ENCODE measurements around the gene MSANTD4.
"Not testable (repeated sequence)": the region's sequence is repeated elsewhere in the genome, so short reads cannot be mapped to it uniquely, and the experiment has no call there.

The MSANTD4 gene

DNA sequence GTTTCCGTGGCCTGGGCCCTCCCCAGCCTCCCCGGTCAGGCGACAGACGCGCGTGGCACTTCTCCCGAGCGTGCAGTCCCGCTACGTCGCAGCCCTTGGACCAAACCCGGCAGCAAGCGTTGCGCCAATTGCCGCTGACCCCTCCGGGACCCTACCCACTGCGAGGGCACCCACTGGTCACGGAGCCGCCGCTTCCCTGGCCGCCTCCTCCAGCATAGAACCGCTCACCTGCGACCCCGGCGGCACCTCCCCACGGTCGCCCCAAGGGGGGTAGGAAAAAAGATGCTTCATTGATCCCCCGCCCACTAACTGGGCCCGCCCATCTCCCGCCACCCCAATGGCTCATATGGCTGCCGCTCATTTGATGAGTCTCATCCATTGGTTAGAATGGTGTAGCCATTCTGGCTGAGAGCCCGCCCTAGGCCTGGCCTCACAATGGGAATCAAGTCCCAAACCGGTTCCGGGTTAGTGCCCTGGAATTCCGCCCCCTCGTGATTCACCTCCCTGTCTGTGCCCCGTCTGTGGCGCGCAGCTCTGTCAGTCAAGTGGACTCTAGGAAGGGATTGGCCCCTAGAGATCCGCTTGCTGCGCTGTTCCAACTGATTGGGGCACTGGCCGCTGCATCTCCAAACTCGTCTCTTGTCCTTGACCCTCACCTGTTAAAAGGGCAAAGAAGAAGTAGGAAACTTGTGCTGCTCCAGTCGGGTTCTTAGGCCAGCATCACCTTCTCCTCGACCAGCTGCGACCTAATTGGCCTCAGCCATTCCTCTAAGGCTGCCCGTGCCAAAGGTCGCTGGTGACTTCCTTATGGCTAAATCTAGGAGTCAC lies at the start of gene MSANTD4:
Gene MSANTD4 (minus strand): TSS at position 274 of the 828 bp plus-strand sequence. CDS start 11,323 bp downstream, outside the sequence.
- peak; percentile 98 for DNase-seq

DNA sequence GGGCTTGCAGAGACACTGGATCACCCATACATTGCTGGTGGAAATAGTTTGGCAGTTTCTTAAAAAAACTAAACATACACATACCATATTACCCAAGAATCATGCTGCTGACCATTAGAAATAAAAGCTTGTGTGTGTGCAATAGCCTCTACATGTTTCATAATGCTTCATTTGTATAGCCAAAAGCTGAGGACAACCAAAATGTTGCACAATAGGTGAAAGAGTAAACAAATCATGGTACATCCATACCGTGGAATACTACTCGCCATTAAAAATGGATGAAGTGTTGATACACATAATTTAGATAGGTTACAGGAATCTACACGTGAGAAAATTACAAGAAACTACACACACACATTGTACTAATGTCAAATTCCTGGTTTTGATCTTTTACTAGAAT lies 48.6 kb upstream of the MSANTD4 start:
- no peak for DNase-seq

DNA sequence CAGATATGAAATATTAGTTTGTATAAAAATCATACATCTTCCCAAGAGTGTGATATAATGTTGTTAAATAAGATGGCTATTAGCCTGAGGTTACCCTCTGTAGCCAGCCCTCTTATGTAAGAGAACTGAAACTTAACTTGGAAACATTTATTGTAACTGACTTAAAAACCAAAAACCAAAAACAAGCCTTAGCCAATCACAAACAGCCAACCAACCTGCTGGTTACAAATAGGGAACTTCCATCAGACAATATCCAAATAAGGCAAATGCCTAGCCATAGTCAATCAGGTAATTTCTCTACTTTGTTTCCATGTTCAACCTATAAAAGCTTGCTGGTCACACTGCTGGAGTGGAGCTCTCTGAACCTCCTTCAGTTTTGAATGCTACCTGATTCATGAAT lies 41.0 kb upstream of the MSANTD4 start:
- no peak for DNase-seq

DNA sequence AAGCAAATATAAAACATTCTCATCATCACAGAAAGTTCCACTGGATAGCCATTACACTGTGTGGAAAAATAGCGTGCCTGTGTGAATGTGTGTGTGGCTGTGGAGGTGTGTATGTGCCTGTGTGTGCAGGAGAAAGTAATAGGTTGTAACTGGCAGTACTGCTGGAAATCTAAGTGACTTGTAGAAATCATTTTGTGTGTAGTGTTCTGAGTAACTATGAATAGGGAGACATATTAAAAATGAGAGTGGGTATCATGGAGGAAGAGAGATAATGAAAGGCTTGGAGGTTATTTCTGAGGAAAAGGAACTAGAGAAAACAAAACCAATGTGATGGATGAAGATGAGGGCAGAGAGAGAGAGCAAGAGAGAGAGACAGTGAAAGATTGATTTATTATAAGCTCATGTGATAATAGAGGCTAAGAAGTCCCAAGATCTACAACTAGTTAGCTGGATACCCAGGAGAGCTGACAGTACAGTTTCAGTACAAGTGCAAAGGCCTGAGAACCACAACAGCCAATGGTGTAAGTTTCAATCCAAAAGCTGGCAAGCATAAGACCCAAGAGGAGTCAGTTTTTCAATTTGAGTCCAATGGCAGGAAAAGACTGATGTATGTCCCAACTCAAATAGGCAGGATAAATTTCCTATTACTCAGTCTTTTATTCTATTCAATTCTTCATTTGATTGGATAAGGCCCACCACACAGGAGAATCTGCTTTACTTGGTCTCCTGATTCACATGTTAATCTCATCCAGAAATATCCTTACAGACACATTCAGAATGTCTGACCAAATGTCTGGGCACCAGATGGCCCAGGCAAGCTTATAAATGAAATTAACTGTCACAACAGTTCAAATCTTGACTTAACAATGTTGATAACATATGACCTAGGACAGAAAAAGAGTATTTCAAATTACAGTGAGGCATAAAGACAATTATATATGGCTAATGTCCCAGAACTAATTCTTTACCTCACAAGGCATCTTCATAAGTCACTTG lies 40.2 kb upstream of the MSANTD4 start:
- DNase-seq, result no peak

DNA sequence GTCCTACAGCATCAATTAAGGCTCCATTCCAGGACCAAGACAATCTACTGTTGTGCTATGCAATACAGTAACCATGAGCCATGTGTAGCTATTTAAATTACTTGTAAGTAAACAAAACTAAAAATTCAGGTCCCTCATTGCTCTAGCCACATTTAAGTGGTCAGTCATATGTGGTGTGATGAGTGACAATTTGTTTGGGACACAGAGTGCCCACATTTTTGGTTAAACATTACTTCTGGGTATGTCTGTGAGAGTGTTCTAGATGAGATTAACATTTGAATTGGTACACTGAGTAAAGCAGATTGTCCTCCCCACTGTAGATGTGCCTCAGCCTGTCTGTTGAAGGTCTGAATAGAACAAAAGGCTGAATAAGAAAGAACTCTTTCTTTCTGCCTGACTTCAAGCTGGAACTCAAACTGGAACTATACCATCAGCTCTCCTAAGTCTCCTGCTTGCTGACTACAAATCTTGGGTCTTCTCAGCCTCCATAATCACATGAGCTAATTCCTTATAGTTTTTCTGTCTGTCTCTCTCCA lies 39.3 kb upstream of the MSANTD4 start:
- DNase-seq, result no peak

DNA sequence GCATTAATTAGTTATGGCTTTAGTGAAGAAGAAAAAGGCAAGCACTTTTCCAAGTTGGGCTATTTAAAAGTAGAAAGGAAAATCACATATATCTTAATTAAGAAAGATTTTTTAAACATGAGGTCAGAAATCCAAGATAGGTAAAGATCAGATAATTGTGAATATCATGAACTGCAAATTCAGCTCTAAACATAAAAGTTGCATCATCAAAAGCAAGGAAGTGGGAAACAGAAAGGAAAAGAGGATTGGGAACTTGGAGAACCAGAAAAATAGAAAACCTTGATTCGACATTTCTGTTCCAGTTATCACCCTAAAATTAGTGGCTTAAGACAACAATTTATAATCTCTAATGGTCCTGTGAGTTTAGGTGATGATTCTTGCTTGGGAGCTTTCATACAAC lies 37.6 kb upstream of the MSANTD4 start:
- DNase-seq, result no peak

DNA sequence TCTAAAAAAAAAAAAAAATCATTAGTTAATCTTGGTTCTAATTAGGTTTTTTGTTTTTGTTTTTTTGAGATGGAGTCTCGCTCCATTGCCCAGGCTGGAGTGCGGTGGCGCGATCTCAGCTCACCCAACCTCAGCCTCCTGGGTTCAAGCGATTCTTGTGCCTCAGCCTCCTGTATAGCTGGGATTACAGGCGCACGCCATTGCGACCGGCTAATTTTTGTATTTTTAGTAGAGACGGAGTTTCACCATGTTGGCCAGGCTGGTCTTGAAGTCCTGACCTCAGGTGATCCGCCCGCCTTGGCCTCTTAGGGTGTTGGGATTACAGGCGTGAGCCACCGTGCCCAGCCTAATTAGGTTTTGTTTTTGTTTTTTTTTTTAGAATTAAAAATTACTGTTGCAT lies 36.3 kb upstream of the MSANTD4 start:
- DNase-seq, result not testable (repeated sequence)

DNA sequence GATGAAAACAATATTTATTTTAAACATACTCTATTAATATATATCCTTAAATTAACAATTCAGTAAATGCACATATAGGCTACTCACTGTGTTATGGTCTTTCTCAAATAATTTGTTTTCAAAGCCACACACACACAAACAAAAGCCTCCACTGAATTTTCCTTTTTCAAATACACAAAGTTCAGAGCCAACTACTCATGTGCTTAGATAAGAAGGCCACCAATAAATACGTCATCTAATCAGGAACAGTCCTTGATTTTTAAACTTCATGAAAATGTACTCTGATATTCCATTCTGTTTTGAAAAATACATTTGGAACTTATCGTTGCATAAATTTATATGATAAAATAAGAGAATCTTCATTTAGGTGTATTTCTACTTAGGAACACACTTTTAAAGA lies 29.1 kb upstream of the MSANTD4 start:
- DNase-seq, result no peak

DNA sequence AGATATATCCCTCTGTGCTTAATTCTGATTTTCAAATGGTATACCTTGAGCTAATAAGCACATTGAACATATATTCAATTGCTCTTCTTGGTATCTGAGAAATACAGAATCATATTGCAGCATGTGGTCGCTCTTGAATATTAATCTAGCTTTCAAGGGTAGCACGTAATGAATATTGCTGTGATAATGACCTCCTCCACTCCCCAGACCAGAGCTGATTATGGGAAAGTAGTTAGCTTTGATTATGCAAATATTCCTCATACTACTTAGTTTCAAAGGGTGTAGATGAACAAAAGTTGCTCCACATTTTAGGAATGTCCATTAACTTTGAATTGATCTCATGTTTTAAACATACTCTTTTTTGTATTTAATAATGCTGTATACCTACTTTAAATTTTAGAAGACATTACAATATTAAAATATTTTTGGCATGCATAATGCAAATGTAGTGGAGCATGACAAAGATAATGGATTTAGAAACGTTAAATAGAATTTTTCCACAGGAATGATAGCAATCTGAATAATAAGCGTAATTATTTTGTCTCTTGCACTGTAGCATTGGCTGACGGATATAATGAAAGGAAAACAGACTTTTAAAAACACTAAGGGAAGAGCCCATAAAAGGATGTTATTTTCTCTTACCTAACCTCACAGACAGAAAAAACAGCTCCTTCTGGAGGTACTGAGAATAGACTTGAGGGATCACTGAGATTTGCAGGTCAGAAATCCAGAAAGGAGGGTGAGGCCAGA lies 27.9 kb upstream of the MSANTD4 start:
- no peak for DNase-seq

DNA sequence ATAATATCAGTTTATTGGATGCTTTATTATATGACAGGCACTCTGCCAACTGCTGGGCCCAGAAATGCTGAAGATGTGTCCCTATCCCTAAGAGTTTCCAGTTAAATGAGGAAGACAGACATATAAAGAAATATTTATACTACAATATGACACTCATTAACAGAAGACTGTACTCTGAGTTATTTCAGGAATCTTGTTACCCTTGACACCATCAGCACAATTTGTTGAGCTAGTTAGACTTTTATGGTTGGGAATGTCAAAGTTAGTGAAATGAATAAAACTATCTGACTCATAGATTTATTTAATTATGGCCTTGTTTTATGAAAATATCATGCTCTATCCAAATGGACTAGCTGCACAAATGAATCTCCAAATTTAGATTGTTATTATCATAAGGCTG lies 25.6 kb upstream of the MSANTD4 start:
- peak; percentile 85 for DNase-seq

DNA sequence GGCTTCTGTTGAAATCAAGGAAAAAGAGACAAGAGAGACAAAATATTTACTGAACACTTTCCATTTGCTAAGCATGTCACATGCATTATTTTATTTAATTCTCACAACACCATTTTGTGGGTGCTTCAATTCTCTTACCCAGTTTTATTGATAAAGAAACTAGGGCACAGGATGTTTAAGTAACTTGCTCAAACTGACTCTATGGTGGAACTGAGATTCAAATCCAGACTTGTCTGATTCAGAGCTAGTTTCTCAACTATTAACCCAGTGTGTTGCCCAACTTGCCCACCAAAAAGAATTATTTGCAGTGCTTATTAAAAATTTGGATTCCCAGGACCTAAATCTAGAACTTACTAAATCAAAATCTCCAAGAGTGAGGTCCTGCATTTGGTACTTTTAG lies 21.5 kb upstream of the MSANTD4 start:
- no peak for DNase-seq

DNA sequence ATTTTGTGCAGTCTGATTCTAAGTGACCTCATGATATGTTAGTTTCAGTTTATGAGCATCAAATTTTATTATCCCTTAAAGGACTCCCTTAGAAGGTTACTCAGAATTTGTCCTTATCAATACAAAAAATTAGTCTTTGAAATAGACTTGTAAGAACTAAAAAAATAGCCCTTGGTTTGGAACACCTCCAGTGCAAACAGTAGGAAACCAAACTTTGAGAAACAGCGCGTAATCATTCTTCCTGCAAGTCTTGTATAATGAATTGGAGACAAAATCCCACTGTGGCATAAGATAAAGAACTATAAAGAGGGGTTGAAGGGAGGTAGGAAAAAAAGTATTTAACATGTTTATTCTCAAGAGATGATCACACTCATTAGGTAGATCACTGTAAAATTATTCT lies 10.8 kb upstream of the MSANTD4 start:
- no peak for DNase-seq

DNA sequence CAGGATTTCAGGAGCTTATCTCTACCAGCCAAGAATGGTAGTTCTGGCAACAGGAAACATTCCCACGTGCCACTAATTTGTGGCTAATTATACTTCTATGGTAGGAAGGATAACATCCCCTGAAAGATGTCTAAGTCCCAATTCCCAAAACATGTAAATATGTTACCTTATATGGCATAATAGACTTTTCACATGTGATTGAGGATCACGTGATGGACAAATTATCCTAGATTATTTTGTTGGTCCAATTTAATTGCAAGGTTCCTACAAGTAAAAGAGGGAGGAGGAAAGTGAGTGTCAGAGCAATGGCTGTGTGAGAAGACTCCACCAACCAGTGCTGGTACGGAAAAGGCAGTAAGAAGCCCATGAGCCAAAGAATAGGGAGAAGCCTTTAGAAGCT lies 9.9 kb upstream of the MSANTD4 start:
- DNase-seq, result no peak

DNA sequence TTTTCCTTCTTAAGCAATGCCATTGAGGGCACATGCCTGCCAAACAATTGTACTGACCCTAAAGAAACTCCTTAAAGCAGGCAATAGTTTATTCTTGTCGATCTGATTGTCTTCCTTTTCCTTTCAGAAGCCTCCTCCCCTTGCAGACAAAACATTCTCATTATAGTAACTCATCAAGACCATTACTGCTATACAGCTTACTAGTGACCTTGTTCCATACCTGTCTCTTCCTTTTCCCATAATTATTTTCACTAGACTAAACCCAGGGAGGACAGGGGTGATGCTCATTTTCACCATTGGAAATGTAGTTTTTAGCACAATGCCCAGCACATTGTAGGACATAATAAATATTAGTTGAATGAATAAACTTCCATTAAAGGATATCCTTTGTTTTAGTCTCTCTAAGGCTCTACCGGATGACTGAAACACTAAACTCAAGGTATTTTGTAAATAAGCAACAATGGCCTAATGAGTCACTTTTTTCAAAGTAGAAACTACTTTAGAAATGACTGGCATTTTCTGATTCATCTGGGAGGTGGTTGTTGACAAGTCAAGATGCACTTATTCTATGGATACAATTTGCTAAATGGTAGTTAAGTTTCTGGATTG lies 9.3 kb upstream of the MSANTD4 start:
- peak; percentile 54 for DNase-seq

DNA sequence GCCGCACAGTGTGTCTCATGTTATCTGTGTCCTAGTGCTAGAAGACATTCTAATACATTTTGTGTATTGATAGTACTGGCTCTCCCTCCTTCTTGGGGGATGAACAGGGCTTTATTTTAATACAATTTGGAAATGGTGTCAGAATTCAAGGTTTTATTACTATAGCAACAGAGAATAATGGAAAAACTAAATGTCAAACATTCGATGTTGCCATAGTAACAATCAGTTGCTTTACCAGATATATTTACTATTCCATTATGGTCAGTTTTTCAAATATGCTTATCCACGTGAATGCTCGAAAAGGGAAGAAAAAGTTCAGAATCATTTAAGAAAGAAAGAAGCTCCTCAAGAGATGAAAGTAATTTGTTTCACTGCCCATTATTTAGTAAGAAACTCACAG lies 8.6 kb upstream of the MSANTD4 start:
- no peak for DNase-seq

DNA sequence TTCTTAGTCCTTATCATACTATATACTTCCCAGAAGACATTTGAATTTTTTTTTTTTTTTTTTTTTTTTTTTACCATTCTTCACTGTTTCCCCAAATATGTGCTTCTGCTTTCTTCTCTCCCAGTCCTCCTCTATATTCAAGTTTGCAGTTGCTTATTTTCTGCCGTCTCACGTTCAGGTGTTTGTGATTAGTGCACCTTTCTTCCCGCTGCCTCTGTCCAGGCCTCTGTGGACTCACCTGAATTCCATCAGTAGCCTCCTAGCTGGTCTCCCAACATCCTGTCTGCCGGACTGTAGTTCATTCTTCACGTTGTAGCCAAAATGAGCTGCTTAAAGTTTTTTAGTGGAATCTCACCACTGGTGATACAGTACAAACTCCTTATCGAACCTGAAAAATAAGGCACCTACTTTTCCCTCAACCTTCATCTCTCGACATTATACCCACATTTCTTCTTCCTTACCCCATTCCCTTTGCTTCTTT lies 795 bp upstream of the MSANTD4 start:
- DNase-seq, result no peak

DNA sequence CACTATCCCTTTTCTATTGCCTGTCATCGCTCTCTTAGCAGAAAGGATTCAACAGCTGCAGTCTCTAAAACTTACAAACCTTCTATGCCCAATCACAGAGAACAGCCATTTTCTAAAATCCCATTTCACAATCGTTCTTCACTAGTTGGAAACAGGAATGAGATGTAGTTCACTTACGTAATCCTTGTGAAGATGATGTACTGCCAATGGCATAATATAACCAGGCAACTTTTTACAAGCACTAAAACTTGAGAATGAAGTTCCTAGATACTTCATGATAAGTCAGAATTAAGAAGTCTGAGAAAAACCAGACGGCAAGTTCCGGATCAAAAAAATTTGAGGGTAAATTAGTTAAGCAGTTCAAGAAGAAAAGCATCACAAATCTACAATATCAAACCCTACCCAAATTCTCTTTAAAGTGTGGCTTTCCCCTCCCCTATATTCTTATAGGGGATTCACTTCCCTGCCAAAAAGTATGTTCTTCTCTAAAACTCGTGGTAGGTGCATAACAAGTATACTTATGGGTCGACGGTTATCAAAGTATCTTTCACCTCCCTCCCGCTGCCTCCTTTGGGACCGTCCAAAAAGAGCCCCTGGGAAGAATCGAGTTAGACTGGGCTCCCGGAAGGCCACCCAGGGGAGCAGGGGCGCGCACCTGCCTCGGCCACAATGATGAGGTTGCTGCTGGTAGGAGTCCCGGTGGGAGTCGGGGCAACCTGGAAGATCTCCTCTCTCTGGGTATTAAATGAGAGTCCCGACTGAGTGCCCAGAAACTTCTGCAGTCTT lies 666 bp downstream of the MSANTD4 start:
- DNase-seq, result peak; percentile 41

DNA sequence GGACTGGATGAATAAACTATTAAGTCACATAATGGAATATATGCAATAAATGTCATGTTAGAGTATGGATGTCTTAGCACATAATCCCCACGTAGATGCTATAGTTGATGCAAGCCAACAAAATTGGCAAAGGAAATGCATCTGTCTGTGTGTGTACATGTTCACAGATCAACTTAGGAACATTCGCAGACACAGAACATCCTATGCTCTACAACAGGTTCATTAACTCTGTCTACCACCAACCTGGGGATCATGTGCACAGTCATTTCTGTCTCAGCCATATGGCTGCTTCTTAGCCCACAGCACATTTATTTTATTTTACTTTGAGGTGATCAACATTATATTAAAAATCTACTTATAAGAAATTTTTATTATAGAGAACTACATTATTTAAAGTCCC lies 4.9 kb downstream of the MSANTD4 start:
- DNase-seq, result no peak

DNA sequence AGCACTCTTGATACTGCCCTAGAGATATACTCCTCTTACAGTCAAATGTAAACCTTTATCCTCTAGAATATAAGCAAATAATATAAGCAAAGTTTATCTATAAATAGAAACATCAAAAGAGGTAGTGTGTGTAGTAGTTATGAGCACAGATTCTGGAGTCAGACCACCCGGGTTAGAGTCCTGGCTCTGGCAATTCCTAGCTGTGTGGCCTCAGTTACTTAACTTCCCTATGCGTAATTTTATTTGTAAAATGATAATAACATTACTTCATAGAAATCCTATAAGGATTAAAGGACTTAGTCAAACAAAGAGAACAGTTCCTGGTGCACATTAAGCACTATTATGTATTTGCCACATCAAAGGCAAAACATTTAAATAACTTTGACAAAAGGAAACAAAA lies 7.0 kb downstream of the MSANTD4 start:
- DNase-seq, result no peak

DNA sequence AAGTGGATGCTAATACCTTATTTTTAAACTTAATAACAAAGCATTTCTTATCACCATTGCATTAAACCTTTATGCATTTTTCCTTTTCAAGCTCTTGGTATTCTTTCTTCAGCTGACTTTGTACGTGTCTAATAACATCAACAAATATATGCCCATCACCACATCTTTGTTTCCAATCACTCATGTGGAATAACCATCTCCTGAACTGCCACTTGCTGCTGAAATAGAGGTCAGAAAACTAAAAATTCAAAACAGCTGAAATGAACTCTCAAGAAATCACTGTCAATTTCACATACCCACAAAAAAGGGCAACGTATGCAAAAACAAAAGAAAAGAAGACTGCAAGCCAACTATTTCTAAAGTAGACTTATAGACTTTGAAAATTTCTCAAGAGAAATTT lies 7.4 kb downstream of the MSANTD4 start:
- no peak for DNase-seq

DNA sequence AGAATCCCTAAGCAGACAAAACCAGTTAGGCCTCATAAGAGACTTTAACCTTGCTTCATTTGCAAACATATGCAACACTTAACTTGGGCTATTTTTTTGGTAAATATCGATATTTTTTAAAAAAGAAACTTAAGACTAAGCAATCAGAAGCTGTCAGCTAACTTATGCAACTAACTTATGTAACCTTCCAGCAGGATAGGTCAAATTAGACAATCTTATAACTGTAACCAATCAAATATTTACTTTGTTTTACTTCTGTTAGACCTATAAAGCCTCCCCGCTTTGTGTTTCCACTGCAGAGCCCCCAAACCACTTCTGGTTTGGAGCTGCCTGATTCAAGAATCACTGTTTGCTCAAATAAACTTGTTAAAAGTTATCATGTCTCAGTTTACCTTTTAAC lies 8.0 kb downstream of the MSANTD4 start:
- no peak for DNase-seq
